Skeletal muscle satellite cell (primary cell): ENCODE data around the gene HIC2.
"Not testable (repeated sequence)": the region's sequence is repeated elsewhere in the genome, so short reads cannot be mapped to it uniquely, and the experiment has no call there.

ENCODE experiments used
- H3K27me3 ChIP-seq: 2 replicates; pipeline ENCODE4 v1.7.0; 2013; ENCODE audit warnings: low read length; ENCODE audit not compliant: control insufficient read depth, insufficient read depth
- H3K36me3 ChIP-seq: 2 replicates; pipeline ENCODE4 v1.7.0; 2013; ENCODE audit warnings: mild to moderate bottlenecking, control low read depth, low read length; ENCODE audit not compliant: insufficient read depth
- H3K4me1 ChIP-seq: 2 replicates; pipeline ENCODE4 v1.7.0; 2013; ENCODE audit warnings: low read length; ENCODE audit not compliant: control insufficient read depth, insufficient read depth
- H3K4me2 ChIP-seq: 2 replicates; pipeline ENCODE4 v1.7.0; 2013; ENCODE audit warnings: mild to moderate bottlenecking, low read length
- H3K4me3 ChIP-seq: 2 replicates; pipeline ENCODE4 v1.7.0; 2013; ENCODE audit warnings: low read length
- H3K9ac ChIP-seq: 2 replicates; pipeline ENCODE4 v1.7.0; 2013; ENCODE audit warnings: mild to moderate bottlenecking, low read depth, low read length, moderate library complexity
- H3K9me3 ChIP-seq: replicated peaks from 2 replicates; pipeline ENCODE4 v1.7.0; 2013; ENCODE audit warnings: mild to moderate bottlenecking, control low read depth, low read length

Gene HIC2

GRCh38 chr22:21407139-21407538, 10.0 kb upstream of the HIC2 start:
- not testable (repeated sequence) for H3K4me2 ChIP-seq, H3K4me1 ChIP-seq, H3K36me3 ChIP-seq

GRCh38 chr22:21407792-21408191, 9.4 kb upstream of the HIC2 start:
- H3K4me1 ChIP-seq, H3K4me2 ChIP-seq, H3K9me3 ChIP-seq, H3K36me3 ChIP-seq, H3K27me3 ChIP-seq, H3K4me3 ChIP-seq, H3K9ac ChIP-seq: not testable (repeated sequence)

More at GRCh38 chr22:21407139-21407538, 10.0 kb upstream of the HIC2 start:
- H3K4me3 ChIP-seq, H3K27me3 ChIP-seq, H3K9ac ChIP-seq, H3K9me3 ChIP-seq: not testable (repeated sequence)

GRCh38 chr22:21416375-21416774, 796 bp upstream of the HIC2 start:
- H3K36me3 ChIP-seq, H3K4me1 ChIP-seq, H3K4me3 ChIP-seq, H3K4me2 ChIP-seq, H3K9me3 ChIP-seq, H3K27me3 ChIP-seq, H3K9ac ChIP-seq: not testable (repeated sequence)

- Histone ChIP-seq H3K4me3 (peak overlapping the region; percentile 62), H3K4me2 (peak overlapping the region; percentile 71)
- not testable (repeated sequence) for H3K36me3 ChIP-seq, H3K9me3 ChIP-seq, H3K27me3 ChIP-seq, H3K9ac ChIP-seq, H3K4me1 ChIP-seq
Observed at GRCh38 chr22:21417853-21418252, 682 bp downstream of the HIC2 start.

GRCh38 chr22:21418974-21419638, 1.9 kb downstream of the HIC2 start:
- H3K4me1 ChIP-seq, H3K4me3 ChIP-seq, H3K9ac ChIP-seq, H3K27me3 ChIP-seq, H3K36me3 ChIP-seq, H3K9me3 ChIP-seq: not testable (repeated sequence)
- H3K4me2 ChIP-seq = peak overlapping the region; percentile 39

- H3K4me1 ChIP-seq, H3K27me3 ChIP-seq, H3K9me3 ChIP-seq, H3K36me3 ChIP-seq, H3K9ac ChIP-seq, H3K4me3 ChIP-seq: not testable (repeated sequence)
- peak overlapping the region; percentile 67 for H3K4me2 ChIP-seq
Observed at GRCh38 chr22:21420180-21420763, 3.1 kb downstream of the HIC2 start.

GRCh38 chr22:21424084-21424709, 7.0 kb downstream of the HIC2 start:
- H3K4me3 ChIP-seq, H3K4me1 ChIP-seq, H3K27me3 ChIP-seq, H3K4me2 ChIP-seq, H3K9me3 ChIP-seq, H3K9ac ChIP-seq, H3K36me3 ChIP-seq: not testable (repeated sequence)

- H3K9me3 ChIP-seq, H3K4me2 ChIP-seq, H3K9ac ChIP-seq, H3K36me3 ChIP-seq, H3K27me3 ChIP-seq, H3K4me3 ChIP-seq, H3K4me1 ChIP-seq: not testable (repeated sequence)
Observed at GRCh38 chr22:21434378-21435233, 17.4 kb downstream of the HIC2 start.

GRCh38 chr22:21435998-21436810, 19.0 kb downstream of the HIC2 start:
- not testable (repeated sequence) for H3K9ac ChIP-seq, H3K36me3 ChIP-seq, H3K9me3 ChIP-seq, H3K4me3 ChIP-seq, H3K27me3 ChIP-seq, H3K4me1 ChIP-seq
- peak overlapping the region; percentile 61 for H3K4me2 ChIP-seq

GRCh38 chr22:21438013-21438412, 20.8 kb downstream of the HIC2 start:
- H3K9me3 ChIP-seq = not testable (repeated sequence)

GRCh38 chr22:21440018-21440636, 23.0 kb downstream of the HIC2 start:
- not testable (repeated sequence) for H3K9me3 ChIP-seq, H3K4me1 ChIP-seq

More at GRCh38 chr22:21438013-21438412, 20.8 kb downstream of the HIC2 start:
- not testable (repeated sequence) for H3K4me1 ChIP-seq, H3K4me2 ChIP-seq, H3K27me3 ChIP-seq, H3K9ac ChIP-seq, H3K4me3 ChIP-seq, H3K36me3 ChIP-seq

More at GRCh38 chr22:21440018-21440636, 23.0 kb downstream of the HIC2 start:
- not testable (repeated sequence) for H3K4me2 ChIP-seq, H3K9ac ChIP-seq, H3K4me3 ChIP-seq, H3K27me3 ChIP-seq, H3K36me3 ChIP-seq
